ENCODE data around the gene DRC1. TPM values are rescaled to one million over a fixed set of nuclear protein-coding genes. Genes with fewer than 3 reads are reported as not detected.

The DRC1 gene
- total RNA-seq, 1 donor from 2014 or later = not detected

DNA sequence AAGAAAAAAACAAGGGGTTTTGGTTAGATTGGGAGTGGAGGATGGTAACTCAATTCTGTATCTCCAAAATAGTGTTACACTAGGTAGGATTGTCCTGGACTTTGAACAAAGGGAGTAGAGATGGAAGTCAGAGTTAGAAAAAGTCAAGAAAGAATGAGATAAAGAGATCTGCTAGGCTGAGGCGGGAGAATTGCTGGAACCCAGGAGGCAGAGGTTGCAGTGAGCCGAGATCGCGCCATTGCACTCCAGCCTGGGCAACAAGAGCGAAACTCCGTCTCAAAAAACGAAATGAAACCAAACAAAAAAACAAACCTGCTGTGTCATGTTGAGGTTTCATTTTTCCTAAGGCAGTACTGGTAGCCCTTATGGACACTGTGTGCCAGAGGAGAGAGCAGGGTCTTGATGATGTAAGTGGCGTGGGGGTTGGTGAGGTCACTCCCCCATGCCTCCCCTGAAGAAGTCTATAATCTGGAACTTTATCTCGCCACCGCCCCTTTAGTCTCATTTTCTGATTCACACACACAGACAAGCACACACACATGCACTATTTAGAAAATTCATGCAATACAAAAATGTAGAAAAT, 10.5 kb downstream of the DRC1 start:
- H3K27me3 Mint-ChIP-seq = peaks cover 16% of the 10 kb centered on the region
- peaks cover 1% of the 10 kb centered on the region for H3K36me3 Mint-ChIP-seq (ENCODE audit: low read depth)
- peak overlapping the region; percentile 65 for H3K4me3 Mint-ChIP-seq
- peak; percentile 76 for DNase-seq
- peaks cover 3% of the 10 kb centered on the region for H3K9me3 Mint-ChIP-seq
- intact Hi-C loops (cut with micrococcal nuclease) = loop anchor here (10.0 kb wide), 1 partner anchor 93 kb away; no protein-coding TSS in a partner anchor
- H3K4me1 Mint-ChIP-seq = peaks cover 14% of the 10 kb centered on the region
- peak overlapping the region; percentile 26 for H3K27ac Mint-ChIP-seq

DNA sequence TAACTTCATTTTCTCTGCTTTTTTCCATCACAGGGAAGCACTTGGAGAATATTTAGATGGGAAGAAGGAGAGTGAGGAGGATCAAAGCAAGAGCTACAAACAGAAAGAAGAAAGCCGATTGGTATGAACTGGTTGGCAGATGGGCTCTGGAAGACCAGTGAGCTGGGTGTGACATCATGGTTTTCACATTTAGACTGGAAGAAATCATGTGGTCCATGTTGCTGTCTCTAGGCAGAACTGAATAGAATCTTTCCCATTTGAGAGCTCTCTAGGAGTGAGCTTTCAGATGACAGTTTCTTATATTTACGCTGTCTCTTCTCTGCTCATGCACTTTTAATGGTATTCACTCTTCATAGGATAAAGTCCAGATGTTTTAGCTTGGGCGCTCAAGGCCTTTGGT, 12.6 kb downstream of the DRC1 start:
- H3K27ac Mint-ChIP-seq = no peak overlapping the region

DNA sequence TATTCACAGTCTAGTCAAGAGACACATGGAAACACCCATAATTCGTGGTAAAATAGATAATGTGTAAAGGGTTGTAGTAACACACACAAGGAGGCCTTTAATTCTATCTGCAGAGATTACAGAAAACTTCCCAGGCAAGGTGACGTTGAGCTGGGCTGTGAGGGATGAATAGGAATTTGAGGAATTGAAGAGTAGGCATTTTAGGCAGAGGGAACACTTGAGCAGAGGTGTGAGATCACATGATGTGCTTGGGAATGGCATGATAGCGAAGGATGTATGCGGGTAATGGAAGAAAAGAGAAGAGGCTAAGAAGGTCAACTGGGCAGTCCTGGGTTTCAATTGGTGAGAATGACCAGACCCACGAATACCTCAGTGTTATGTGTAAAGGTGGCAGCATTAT, 20.2 kb downstream of the DRC1 start:
- no peaks in the 10 kb centered on the region for H3K4me1 Mint-ChIP-seq
- no peaks in the 10 kb centered on the region for H3K36me3 Mint-ChIP-seq (ENCODE audit: low read depth)
- no peak overlapping the region for H3K27ac Mint-ChIP-seq
- no peak overlapping the region for H3K4me3 Mint-ChIP-seq
- no peak for DNase-seq
- no peaks in the 10 kb centered on the region for H3K9me3 Mint-ChIP-seq
- H3K27me3 Mint-ChIP-seq = peaks cover 23% of the 10 kb centered on the region
- intact Hi-C loops (cut with micrococcal nuclease) = no loop called here

More for the DNA sequence above, 12.6 kb downstream of the DRC1 start:
- peaks cover 3% of the 10 kb centered on the region for H3K9me3 Mint-ChIP-seq
- no peak for DNase-seq
- peaks cover 1% of the 10 kb centered on the region for H3K36me3 Mint-ChIP-seq (ENCODE audit: low read depth)
- peaks cover 14% of the 10 kb centered on the region for H3K4me1 Mint-ChIP-seq
- H3K27me3 Mint-ChIP-seq = peaks cover 16% of the 10 kb centered on the region
- H3K4me3 Mint-ChIP-seq = no peak overlapping the region
- intact Hi-C loops (cut with micrococcal nuclease) = loop anchor here (10.0 kb wide), 1 partner anchor 90 kb away; no protein-coding TSS in a partner anchor

DNA sequence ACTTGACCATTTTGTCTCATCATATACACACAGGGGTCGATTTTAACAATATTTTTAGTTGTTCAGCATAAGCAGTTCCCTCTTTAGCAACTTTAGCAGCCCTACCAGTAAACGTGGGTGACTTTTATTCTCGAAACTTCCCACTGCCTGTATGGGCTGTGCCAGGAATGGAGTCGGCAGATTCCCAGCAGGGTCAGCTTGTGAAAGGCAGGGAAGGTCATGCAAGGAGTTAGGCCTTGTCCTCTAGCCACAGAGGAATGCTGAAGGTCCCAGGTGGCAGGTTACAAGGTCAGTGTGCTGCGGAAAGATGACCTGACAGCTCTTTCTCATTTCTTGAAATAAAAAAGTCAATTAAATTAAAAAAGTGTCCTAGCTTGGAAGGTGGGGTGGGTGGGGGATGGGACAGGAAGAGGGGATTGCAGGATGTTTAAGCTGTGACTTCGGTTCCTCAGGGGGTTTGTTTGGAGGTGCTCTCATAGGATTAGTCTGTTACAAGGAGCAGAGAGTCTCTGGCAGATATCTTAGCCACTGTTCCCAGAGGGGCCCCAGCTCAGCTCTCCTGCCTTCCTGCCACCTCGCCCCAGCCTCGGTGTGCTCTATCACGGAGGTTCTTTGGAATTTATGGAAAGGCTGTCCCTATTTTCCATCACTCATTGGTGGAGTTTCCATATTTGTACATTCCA, 21.4 kb downstream of the DRC1 start:
- no peak for DNase-seq
- H3K36me3 Mint-ChIP-seq (ENCODE audit: low read depth) = no peaks in the 10 kb centered on the region
- intact Hi-C loops (cut with micrococcal nuclease) = no loop called here
- H3K4me3 Mint-ChIP-seq = no peak overlapping the region
- H3K27me3 Mint-ChIP-seq = peaks cover 23% of the 10 kb centered on the region
- H3K4me1 Mint-ChIP-seq = no peaks in the 10 kb centered on the region
- no peaks in the 10 kb centered on the region for H3K9me3 Mint-ChIP-seq
- H3K27ac Mint-ChIP-seq = no peak overlapping the region

DNA sequence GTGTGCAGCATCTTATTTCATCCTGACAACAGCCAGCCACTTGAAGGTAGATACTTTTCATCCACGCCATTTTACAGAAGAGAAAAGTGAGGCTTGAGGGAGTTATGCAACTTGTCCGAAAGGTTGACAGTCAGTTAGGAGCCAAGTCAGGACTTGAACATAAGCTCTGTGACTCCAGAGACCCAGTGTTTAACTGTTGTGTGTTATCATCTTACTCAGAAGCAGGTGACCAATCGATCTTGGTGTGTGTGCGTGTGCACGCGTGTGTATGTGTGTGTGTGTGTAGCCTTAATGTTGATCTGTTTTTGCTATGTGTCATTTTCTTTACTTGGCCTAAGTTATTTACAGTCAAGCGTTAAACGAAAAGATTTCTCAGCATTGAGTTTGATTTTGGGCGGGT, 22.0 kb downstream of the DRC1 start:
- Mint-ChIP-seq H3K27me3 (peaks cover 21% of the 10 kb centered on the region), H3K9me3 (no peaks in the 10 kb centered on the region), H3K4me1 (no peaks in the 10 kb centered on the region), H3K4me3 (no peak overlapping the region), H3K27ac (no peak overlapping the region), H3K36me3 (ENCODE audit: low read depth) (no peaks in the 10 kb centered on the region)
- no peak for DNase-seq
- intact Hi-C loops (cut with micrococcal nuclease) = no loop called here

DNA sequence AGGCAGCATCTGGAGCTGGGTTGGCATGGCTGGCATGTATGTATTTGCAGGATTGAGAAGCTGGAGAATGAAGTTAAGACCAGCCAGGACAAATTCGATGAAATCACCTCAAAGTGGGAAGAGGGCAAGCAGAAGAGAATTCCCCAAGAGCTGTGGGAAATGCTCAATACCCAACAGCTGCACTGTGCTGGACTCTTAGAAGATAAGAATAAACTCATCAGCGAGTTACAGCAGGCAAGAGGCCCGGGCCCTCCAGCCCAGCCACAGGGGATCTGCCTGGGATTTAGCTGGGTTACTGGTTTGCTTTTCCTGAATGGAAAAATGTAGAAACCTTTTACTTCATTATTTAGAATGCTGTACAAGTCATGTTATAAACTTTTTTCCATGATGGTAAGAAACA, 22.5 kb downstream of the DRC1 start:
- Mint-ChIP-seq H3K9me3 (no peaks in the 10 kb centered on the region), H3K36me3 (ENCODE audit: low read depth) (no peaks in the 10 kb centered on the region), H3K27ac (no peak overlapping the region), H3K4me3 (no peak overlapping the region), H3K27me3 (peaks cover 20% of the 10 kb centered on the region), H3K4me1 (no peaks in the 10 kb centered on the region)
- intact Hi-C loops (cut with micrococcal nuclease) = no loop called here
- DNase-seq = no peak

DNA sequence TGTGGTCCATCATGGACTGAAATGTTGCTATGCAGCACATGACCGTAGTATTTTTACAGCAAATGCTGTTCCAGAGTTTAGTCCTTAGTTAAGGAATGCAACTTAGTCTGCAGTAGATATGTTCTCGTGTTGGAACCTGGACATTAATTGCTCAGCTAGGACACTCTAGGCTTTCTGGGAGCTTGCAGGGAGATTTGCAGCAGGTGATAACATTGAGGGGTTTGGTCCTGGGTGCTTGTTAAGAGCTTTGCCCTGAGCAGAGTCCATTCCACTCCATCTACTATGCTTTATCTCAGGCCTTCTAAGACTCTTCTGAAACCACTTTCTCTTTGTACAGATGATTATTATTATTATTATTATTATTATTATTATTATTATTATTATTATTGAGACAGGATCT, 27.1 kb downstream of the DRC1 start:
- Mint-ChIP-seq H3K27ac (no peak overlapping the region), H3K36me3 (ENCODE audit: low read depth) (no peaks in the 10 kb centered on the region)

DNA sequence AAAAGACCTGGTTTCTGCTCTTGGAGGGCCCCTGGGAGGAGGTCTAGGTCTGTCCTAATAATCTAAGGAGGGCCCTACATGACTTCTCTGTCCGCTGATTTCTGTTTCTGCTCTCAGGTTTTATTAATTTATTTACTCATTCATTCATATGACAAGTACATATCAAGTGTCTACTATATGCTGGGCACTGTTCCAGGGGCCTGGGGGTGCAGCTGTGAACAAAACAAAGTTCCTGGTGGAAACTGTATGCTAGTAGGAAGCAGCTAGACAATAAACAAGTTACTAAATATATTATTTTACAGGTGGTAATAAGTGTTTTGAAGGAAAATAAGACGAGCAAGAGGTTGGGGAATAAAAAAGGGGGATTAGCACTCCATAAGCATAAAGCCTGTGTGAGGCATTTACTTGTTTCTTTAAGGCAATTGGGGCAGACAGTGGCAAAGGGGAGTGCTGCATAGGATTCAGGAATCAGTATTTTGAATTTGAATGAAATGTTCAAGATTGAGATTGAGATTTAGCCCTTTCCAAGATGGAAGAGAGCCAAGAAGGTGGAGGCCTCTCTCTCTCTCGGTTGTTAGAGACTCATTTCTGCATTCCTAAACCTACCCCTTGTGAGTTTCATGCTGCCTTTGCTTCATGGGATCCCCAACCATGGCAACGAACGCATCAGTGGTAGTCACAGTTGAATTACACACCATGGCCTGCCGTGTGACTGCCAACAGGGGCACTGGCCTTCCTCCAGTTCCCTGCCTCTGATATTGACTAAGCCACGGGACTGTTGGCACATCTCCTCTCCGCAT, 28.3 kb downstream of the DRC1 start:
- H3K4me3 Mint-ChIP-seq = no peak overlapping the region
- H3K27me3 Mint-ChIP-seq = peaks cover 27% of the 10 kb centered on the region
- no peaks in the 10 kb centered on the region for H3K9me3 Mint-ChIP-seq
- intact Hi-C loops (cut with micrococcal nuclease) = no loop called here
- no peak for DNase-seq
- no peaks in the 10 kb centered on the region for H3K36me3 Mint-ChIP-seq (ENCODE audit: low read depth)
- H3K27ac Mint-ChIP-seq = no peak overlapping the region
- no peaks in the 10 kb centered on the region for H3K4me1 Mint-ChIP-seq

More for the DNA sequence above, 27.1 kb downstream of the DRC1 start:
- no peak for DNase-seq
- intact Hi-C loops (cut with micrococcal nuclease) = no loop called here
- no peaks in the 10 kb centered on the region for H3K9me3 Mint-ChIP-seq
- H3K27me3 Mint-ChIP-seq = peaks cover 26% of the 10 kb centered on the region
- no peaks in the 10 kb centered on the region for H3K4me1 Mint-ChIP-seq
- H3K4me3 Mint-ChIP-seq = no peak overlapping the region

DNA sequence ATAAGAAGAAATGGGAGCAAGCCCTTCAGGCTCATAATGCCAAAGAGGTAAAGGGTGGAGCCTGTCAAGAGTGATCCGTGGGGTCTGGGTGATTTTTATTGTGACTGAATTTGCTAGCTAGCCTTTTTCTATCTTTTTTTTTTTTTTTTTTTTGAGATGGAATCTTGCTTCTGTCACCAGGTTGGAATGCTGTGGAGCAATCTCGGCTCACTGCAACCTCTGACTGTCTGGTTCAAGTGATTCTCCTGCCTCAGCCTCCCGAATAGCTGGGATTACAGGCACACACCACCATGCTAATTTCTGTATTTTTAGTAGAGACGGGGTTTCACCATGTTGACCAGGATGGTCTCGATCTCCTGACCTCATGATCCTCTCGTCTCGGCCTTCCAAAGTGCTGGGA, 29.1 kb downstream of the DRC1 start:
- H3K27ac Mint-ChIP-seq = no peak overlapping the region
- DNase-seq = no peak
- intact Hi-C loops (cut with micrococcal nuclease) = no loop called here
- H3K4me1 Mint-ChIP-seq = no peaks in the 10 kb centered on the region
- no peaks in the 10 kb centered on the region for H3K9me3 Mint-ChIP-seq
- peaks cover 27% of the 10 kb centered on the region for H3K27me3 Mint-ChIP-seq
- no peaks in the 10 kb centered on the region for H3K36me3 Mint-ChIP-seq (ENCODE audit: low read depth)
- H3K4me3 Mint-ChIP-seq = no peak overlapping the region

DNA sequence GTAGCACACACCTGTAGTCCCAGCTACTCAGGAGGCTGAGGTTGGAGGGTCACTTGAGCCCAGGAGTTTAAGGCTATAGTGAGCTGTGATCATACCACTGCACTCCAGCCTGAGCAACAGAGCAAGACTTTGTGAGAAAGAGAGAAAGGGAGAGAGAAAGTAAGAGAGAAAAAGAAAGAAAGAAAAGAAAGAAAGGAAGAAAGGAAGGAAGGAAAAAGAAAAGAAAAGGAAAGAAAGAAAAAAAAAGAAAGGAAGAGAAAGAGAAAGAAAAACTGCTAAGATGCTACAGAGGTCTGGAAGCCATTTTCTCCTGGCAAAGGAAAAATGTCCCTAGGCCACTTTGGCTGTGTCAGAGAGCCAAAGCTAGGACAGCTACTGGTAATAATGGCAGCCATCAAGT, 30.6 kb downstream of the DRC1 start:
- H3K36me3 Mint-ChIP-seq (ENCODE audit: low read depth) = no peaks in the 10 kb centered on the region
- H3K4me3 Mint-ChIP-seq = no peak overlapping the region
- H3K4me1 Mint-ChIP-seq = no peaks in the 10 kb centered on the region
- peaks cover 24% of the 10 kb centered on the region for H3K27me3 Mint-ChIP-seq
- intact Hi-C loops (cut with micrococcal nuclease) = no loop called here
- no peaks in the 10 kb centered on the region for H3K9me3 Mint-ChIP-seq
- DNase-seq = no peak
- H3K27ac Mint-ChIP-seq = no peak overlapping the region

DNA sequence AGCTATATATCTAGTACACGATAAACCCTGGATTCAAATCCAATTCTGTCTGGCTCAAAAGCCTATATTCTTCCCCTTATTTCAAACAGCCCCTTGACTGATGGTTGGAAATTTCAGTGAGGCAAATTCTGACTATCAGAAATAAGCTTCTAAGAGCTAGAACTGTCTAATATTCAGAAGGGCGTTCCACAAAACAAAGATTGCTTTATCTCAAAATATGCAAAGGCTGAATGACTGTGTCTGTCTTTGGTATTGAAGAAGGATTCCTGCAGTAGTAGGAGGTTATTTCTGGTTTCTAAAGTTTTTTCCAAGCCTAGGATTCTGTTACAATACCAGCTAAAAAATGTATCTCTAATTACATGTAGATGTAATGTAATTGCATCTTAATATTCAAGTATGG, 31.1 kb downstream of the DRC1 start:
- no peak overlapping the region for H3K27ac Mint-ChIP-seq
- no peaks in the 10 kb centered on the region for H3K9me3 Mint-ChIP-seq
- H3K27me3 Mint-ChIP-seq = peaks cover 21% of the 10 kb centered on the region
- H3K4me3 Mint-ChIP-seq = no peak overlapping the region
- DNase-seq = no peak
- intact Hi-C loops (cut with micrococcal nuclease) = no loop called here
- no peaks in the 10 kb centered on the region for H3K36me3 Mint-ChIP-seq (ENCODE audit: low read depth)
- H3K4me1 Mint-ChIP-seq = no peaks in the 10 kb centered on the region

DNA sequence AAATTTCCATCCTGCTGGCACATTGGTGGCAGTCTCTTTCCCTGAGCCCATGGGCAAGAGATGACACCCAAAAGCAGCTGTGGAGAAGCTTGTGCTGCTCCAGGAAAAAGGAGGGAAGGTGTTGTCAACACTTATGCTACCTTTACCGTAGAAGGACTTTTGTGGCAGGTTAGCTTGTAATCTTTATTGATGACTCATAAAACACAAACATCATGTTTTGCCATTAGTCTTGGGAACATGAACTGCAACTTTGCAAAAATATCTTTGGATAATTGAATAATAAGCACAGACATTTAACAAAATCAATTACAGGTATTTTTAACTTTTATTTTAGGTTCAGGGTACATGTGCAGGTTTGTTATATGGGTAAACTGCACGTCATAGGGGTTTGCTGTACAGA, 33.4 kb downstream of the DRC1 start:
- Mint-ChIP-seq H3K4me1 (no peaks in the 10 kb centered on the region), H3K36me3 (ENCODE audit: low read depth) (no peaks in the 10 kb centered on the region), H3K9me3 (no peaks in the 10 kb centered on the region), H3K4me3 (no peak overlapping the region), H3K27ac (no peak overlapping the region), H3K27me3 (peaks cover 31% of the 10 kb centered on the region)
- intact Hi-C loops (cut with micrococcal nuclease) = no loop called here
- DNase-seq = no peak

DNA sequence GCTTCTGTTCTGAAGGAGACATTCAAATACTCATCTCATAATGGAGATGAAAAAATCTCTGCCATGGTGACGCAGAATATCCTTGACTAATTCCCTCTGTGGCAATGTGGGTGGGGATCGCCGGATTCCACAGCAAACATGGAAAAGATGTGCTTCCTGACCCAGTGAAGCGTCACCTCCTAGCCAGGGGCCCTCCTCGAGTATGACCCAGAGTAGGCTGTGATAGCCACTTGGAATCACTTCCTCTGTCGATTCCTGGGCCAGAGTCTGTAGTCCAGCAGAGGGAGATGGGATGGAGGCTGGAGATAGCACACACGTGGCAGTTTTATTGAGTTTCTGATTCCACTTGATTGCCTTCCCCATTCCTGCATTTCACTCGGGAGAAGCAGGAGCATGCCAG, 36.8 kb downstream of the DRC1 start:
- Mint-ChIP-seq H3K9me3 (no peaks in the 10 kb centered on the region), H3K36me3 (ENCODE audit: low read depth) (no peaks in the 10 kb centered on the region), H3K27me3 (peaks cover 19% of the 10 kb centered on the region), H3K4me3 (no peak overlapping the region), H3K4me1 (no peaks in the 10 kb centered on the region), H3K27ac (no peak overlapping the region)
- intact Hi-C loops (cut with micrococcal nuclease) = no loop called here
- no peak for DNase-seq

DNA sequence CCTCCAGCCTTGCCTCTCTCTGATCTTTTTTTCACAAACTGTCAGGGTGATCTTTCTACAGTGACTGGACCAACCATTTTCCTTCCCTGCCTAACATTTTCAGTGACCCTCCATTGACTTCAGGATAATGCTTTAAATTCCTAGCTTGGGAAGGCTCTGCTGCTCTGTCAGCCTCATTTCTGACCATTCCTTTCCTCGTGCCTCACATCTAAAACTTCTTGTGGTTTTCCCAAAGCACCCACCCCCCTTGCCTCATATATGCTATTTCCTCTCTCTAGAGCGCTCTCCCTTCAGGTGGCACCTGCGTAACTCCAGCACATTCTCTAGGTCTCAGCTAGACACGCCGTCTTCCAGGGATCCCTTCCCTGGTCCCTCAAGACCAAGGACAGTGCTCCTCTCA, 37.2 kb downstream of the DRC1 start:
- Mint-ChIP-seq H3K4me1 (no peaks in the 10 kb centered on the region), H3K9me3 (no peaks in the 10 kb centered on the region), H3K27ac (no peak overlapping the region), H3K36me3 (ENCODE audit: low read depth) (no peaks in the 10 kb centered on the region), H3K27me3 (peaks cover 16% of the 10 kb centered on the region), H3K4me3 (no peak overlapping the region)
- DNase-seq = no peak
- intact Hi-C loops (cut with micrococcal nuclease) = no loop called here
